NT2/D1 (cell line): ENCODE data around the gene PDE6B.

Source experiments
- YY1 ChIP-seq: IDR thresholded peaks from 2 replicates; pipeline ENCODE4 v1.6.1; 2011; ENCODE audit not compliant: insufficient read length, insufficient read depth
- ZNF274 ChIP-seq: IDR thresholded peaks from 2 replicates; pipeline ENCODE4 v1.6.1; 2011; ENCODE audit warnings: mild to moderate bottlenecking, low read depth, low read length

DNA sequence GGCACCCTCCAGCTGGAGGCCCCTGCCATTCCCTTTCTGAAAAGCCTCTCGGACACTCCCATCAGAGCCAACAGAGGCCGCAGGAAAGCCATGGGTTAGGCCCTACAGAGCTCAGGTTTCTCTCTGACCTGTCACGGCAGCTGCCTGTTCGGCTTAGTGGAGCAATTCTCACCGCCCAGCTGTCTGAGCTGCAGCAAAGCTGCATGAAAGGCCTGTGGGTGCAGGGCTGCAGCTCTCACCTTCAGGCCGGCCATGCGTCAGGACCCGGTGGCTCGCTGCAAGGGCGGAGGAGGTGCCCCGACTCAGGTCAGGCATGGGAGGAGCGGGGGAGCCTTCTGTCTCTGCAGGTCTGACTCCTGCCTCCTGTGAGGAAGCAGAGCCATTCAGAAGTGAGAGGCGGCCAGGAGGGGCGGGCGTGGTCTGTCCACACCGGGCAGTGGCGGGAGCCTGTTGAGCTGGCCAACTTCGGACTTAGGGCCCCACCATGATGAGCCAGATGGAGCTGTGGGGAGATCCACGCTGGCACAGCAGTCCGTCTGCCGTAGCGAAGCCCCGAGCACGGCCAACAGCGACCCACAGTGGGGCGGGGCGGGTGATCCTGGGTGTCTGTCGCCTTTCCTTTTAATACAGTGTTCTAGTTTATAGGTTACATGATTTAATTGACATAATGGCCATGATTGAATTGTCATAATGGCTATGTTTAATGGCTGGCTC, 23.4 kb downstream of the PDE6B start:
- TF ChIP-seq ZNF274 = no peak
- no peak for TF ChIP-seq YY1
